ENCODE data around the gene CHST7. TPM values are rescaled to one million over a fixed set of nuclear protein-coding genes. Genes with fewer than 3 reads are reported as not detected.

CHST7 gene
- total RNA-seq (ENCODE audit: low replicate concordance): 8.5 and 19.7 TPM in 2 replicates

GRCh38 chrX:46573331-46573891, at the start of gene CHST7:
Gene CHST7, plus strand, starts transcription at chrX:46573765. Its CDS starts 167 bp downstream, at chrX:46573932.

GRCh38 chrX:46545111-46546005, 28.2 kb upstream of the CHST7 start, which contains the start of gene ZNF674:
Gene ZNF674, minus strand, starts transcription at chrX:46545421. Its CDS starts 3,334 bp downstream, at chrX:46542087.

Other genes starting within 250 kb of the CHST7 start
- 5.0 and 8.3 TPM in 2 replicates for gene ZNF674, start 28.3 kb upstream of the CHST7 start, total RNA-seq (ENCODE audit: low replicate concordance)
- 37.2 and 65.3 TPM in 2 replicates for gene SLC9A7, start 185.4 kb downstream of the CHST7 start, total RNA-seq (ENCODE audit: low replicate concordance)